ENCODE data around the gene SYS1. TPM values are rescaled to one million over a fixed set of nuclear protein-coding genes. Genes with fewer than 3 reads are reported as not detected.

Gene SYS1
- total RNA-seq, 1 donor from 2014 or later = 20.0 TPM

DNA sequence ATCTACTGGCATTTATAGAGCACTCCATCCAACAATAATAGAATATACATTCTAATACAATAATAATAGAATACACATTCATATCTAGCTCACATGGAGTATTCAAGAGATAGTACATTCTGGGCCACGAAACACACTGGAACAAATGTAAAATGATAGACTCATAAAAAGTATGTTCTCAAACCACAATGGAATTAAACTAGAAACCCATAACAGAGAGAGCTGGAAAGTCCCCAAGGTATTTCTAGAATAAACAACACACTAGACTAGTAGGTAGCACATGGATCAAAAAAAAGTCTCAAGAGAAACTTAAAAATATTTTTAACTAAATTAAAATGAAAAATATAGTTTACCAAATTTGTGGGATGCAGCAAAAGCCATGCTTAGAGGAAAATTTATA lies 24.3 kb downstream of the SYS1 start:
- TF ChIP-seq, protein P1, sequence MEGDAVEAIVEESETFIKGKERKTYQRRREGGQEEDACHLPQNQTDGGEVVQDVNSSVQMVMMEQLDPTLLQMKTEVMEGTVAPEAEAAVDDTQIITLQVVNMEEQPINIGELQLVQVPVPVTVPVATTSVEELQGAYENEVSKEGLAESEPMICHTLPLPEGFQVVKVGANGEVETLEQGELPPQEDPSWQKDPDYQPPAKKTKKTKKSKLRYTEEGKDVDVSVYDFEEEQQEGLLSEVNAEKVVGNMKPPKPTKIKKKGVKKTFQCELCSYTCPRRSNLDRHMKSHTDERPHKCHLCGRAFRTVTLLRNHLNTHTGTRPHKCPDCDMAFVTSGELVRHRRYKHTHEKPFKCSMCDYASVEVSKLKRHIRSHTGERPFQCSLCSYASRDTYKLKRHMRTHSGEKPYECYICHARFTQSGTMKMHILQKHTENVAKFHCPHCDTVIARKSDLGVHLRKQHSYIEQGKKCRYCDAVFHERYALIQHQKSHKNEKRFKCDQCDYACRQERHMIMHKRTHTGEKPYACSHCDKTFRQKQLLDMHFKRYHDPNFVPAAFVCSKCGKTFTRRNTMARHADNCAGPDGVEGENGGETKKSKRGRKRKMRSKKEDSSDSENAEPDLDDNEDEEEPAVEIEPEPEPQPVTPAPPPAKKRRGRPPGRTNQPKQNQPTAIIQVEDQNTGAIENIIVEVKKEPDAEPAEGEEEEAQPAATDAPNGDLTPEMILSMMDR (IDR thresholded peaks at IDR 0.05; ENCODE audit: unreplicated experiment) = no peak
- Mint-ChIP-seq H3K4me3 (ENCODE audit: unreplicated experiment) (no peak overlapping the region), H3K27ac (ENCODE audit: unreplicated experiment) (no peak overlapping the region), H3K9me3 (ENCODE audit: unreplicated experiment) (no peaks in the 10 kb centered on the region), H3K4me1 (ENCODE audit: unreplicated experiment) (no peaks in the 10 kb centered on the region), H3K27me3 (ENCODE audit: unreplicated experiment) (no peaks in the 10 kb centered on the region), H3K36me3 (ENCODE audit: low read depth, unreplicated experiment) (no peaks in the 10 kb centered on the region)
- no peak for DNase-seq (ENCODE audit: low spot score)

GRCh38 chr20:45390931-45391330 lies 28.0 kb downstream of the SYS1 start:
- TF ChIP-seq, protein P1 (IDR thresholded peaks at IDR 0.05; ENCODE audit: unreplicated experiment) = no peak
- Mint-ChIP-seq H3K27ac (ENCODE audit: unreplicated experiment) (no peak overlapping the region), H3K4me1 (ENCODE audit: unreplicated experiment) (no peaks in the 10 kb centered on the region), H3K27me3 (ENCODE audit: unreplicated experiment) (no peaks in the 10 kb centered on the region), H3K36me3 (ENCODE audit: low read depth, unreplicated experiment) (no peaks in the 10 kb centered on the region), H3K4me3 (ENCODE audit: unreplicated experiment) (no peak overlapping the region), H3K9me3 (ENCODE audit: unreplicated experiment) (no peaks in the 10 kb centered on the region)
- no peak for DNase-seq (ENCODE audit: low spot score)

DNA sequence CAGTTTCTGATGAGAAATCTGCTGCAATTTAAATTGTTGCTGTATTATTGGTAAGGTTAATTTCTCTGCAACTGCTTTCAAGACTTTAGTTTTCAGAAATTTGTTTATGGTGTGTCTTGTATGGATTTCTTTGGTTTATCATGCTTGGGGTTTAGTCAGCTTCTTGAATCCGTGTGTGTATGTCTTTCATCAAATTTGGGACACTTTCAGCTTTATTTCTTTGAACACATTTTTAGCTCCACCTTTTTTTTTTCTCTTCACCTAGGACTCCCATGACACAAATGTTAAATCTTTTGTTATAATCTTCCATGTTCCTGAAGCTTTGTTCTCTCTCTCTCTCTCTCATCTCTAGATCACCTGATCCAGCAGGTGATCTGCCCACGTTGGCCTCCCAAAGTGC lies 28.6 kb downstream of the SYS1 start:
- TF ChIP-seq, protein P1 (IDR thresholded peaks at IDR 0.05; ENCODE audit: unreplicated experiment) = no peak
- H3K4me3 Mint-ChIP-seq (ENCODE audit: unreplicated experiment) = no peak overlapping the region
- H3K36me3 Mint-ChIP-seq (ENCODE audit: low read depth, unreplicated experiment) = no peaks in the 10 kb centered on the region
- no peak for DNase-seq (ENCODE audit: low spot score)
- H3K27ac Mint-ChIP-seq (ENCODE audit: unreplicated experiment) = no peak overlapping the region
- H3K4me1 Mint-ChIP-seq (ENCODE audit: unreplicated experiment) = no peaks in the 10 kb centered on the region
- H3K9me3 Mint-ChIP-seq (ENCODE audit: unreplicated experiment) = no peaks in the 10 kb centered on the region
- H3K27me3 Mint-ChIP-seq (ENCODE audit: unreplicated experiment) = no peaks in the 10 kb centered on the region

GRCh38 chr20:45392733-45393132 lies 29.8 kb downstream of the SYS1 start:
- no peak overlapping the region for H3K27ac Mint-ChIP-seq (ENCODE audit: unreplicated experiment)
- no peak for DNase-seq (ENCODE audit: low spot score)
- no peaks in the 10 kb centered on the region for H3K27me3 Mint-ChIP-seq (ENCODE audit: unreplicated experiment)
- no peaks in the 10 kb centered on the region for H3K4me1 Mint-ChIP-seq (ENCODE audit: unreplicated experiment)
- H3K4me3 Mint-ChIP-seq (ENCODE audit: unreplicated experiment) = no peak overlapping the region
- no peaks in the 10 kb centered on the region for H3K9me3 Mint-ChIP-seq (ENCODE audit: unreplicated experiment)
- no peaks in the 10 kb centered on the region for H3K36me3 Mint-ChIP-seq (ENCODE audit: low read depth, unreplicated experiment)
- TF ChIP-seq, protein P1 (IDR thresholded peaks at IDR 0.05; ENCODE audit: unreplicated experiment) = no peak

DNA sequence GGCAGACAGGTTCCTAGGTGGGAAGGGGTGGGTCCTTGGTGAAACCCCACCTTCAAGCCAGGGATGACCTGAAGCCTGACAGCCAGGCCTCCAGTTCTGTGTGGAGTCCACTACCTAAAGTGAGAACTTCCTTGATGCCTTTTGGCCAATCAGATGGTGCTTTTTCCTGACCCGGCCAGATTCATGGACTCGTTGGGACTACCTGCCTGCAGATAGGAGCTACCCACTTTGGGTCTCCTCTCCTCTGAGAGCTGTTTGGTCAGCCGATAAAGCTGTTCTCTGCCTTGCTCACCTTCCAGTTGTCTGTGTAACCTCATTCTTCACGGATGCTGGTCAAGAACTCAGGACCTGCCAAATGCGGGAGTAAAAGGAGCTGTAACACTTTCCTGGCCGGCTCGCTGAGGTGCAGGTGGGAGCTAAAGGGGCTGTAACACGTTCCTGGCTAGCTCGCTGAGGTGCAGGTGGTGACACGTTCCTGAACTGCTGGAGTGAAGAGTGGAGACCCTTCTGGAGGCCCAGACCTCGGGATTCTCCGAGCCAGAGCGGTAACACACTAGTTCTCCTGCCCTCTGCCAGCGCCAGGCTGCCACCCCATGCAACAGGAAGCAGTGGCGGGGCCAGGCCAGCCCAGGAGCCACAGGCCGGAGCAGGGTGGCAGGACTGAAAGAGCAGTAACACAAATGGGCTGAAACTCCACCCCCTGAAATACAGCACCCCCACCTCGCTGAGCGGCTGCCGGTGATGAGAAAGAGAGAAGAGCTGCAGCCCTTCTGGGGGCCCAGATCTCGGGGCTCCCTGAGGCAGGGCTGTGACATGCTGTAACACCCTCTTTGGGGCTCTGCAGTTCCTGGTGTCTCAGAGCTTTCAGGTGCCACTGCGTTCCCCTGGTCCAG lies 31.5 kb downstream of the SYS1 start:
- Mint-ChIP-seq H3K27ac (ENCODE audit: unreplicated experiment) (no peak overlapping the region), H3K4me3 (ENCODE audit: unreplicated experiment) (no peak overlapping the region), H3K27me3 (ENCODE audit: unreplicated experiment) (no peaks in the 10 kb centered on the region), H3K9me3 (ENCODE audit: unreplicated experiment) (no peaks in the 10 kb centered on the region), H3K4me1 (ENCODE audit: unreplicated experiment) (no peaks in the 10 kb centered on the region), H3K36me3 (ENCODE audit: low read depth, unreplicated experiment) (no peaks in the 10 kb centered on the region)
- DNase-seq (ENCODE audit: low spot score) = no peak
- TF ChIP-seq, protein P1 (IDR thresholded peaks at IDR 0.05; ENCODE audit: unreplicated experiment) = no peak
